Measurements from ENCODE around the gene ORM1.
"Not testable (repeated sequence)": the region's sequence is repeated elsewhere in the genome, so short reads cannot be mapped to it uniquely, and the experiment has no call there.

ORM1 gene

GRCh38 chr9:114322831-114323531 is at the start of gene ORM1:
ORM1 (plus strand) TSS chr9:114323098; CDS start chr9:114323134, 36 bp downstream.
- in situ Hi-C loops (cut with MboI; ENCODE audit: low sequenced_read_pairs) = not testable (repeated sequence)

- in situ Hi-C loops (cut with MboI; ENCODE audit: low sequenced_read_pairs) = no loop called here
These were observed 49.4 kb upstream of the ORM1 start for GRCh38 chr9:114273461-114273881.

- in situ Hi-C loops (cut with MboI; ENCODE audit: low sequenced_read_pairs) = no loop called here
These were observed 48.7 kb upstream of the ORM1 start for GRCh38 chr9:114274217-114274616.

- in situ Hi-C loops (cut with MboI; ENCODE audit: low sequenced_read_pairs) = loop anchor here (25.0 kb wide), 1 partner anchor 188 kb away; the partner anchor contains the start of genes AMBP and KIF12
These were observed 47.5 kb upstream of the ORM1 start for GRCh38 chr9:114275246-114276004.

- in situ Hi-C loops (cut with MboI; ENCODE audit: low sequenced_read_pairs) = loop anchor here (25.0 kb wide), 1 partner anchor 190 kb away; the partner anchor contains the start of genes AMBP and KIF12
These were observed 45.7 kb upstream of the ORM1 start for GRCh38 chr9:114276908-114277821.

GRCh38 chr9:114278356-114278755 is 44.5 kb upstream of the ORM1 start:
- in situ Hi-C loops (cut with MboI; ENCODE audit: low sequenced_read_pairs) = loop anchor here (25.0 kb wide), 1 partner anchor 191 kb away; the partner anchor contains the start of genes AMBP and KIF12

GRCh38 chr9:114278881-114279570 is 43.9 kb upstream of the ORM1 start:
- in situ Hi-C loops (cut with MboI; ENCODE audit: low sequenced_read_pairs) = loop anchor here (25.0 kb wide), 1 partner anchor 192 kb away; the partner anchor contains the start of genes AMBP and KIF12

GRCh38 chr9:114279693-114280092 is 43.2 kb upstream of the ORM1 start:
- in situ Hi-C loops (cut with MboI; ENCODE audit: low sequenced_read_pairs) = loop anchor here (25.0 kb wide), 1 partner anchor 192 kb away; the partner anchor contains the start of genes AMBP and KIF12

- in situ Hi-C loops (cut with MboI; ENCODE audit: low sequenced_read_pairs) = loop anchor here (25.0 kb wide), 1 partner anchor 194 kb away; the partner anchor contains the start of genes AMBP and KIF12
These were observed 42.0 kb upstream of the ORM1 start for GRCh38 chr9:114280636-114281472.

- in situ Hi-C loops (cut with MboI; ENCODE audit: low sequenced_read_pairs) = loop anchor here (25.0 kb wide), 1 partner anchor 194 kb away; the partner anchor contains the start of genes AMBP and KIF12
These were observed 41.3 kb upstream of the ORM1 start for GRCh38 chr9:114281473-114282103.

- in situ Hi-C loops (cut with MboI; ENCODE audit: low sequenced_read_pairs) = loop anchor here (25.0 kb wide), 1 partner anchor 195 kb away; the partner anchor contains the start of genes AMBP and KIF12
These were observed 40.8 kb upstream of the ORM1 start for GRCh38 chr9:114282104-114282485.

GRCh38 chr9:114282507-114282906 is 40.4 kb upstream of the ORM1 start:
- in situ Hi-C loops (cut with MboI; ENCODE audit: low sequenced_read_pairs) = loop anchor here (25.0 kb wide), 1 partner anchor 195 kb away; the partner anchor contains the start of genes AMBP and KIF12

- in situ Hi-C loops (cut with MboI; ENCODE audit: low sequenced_read_pairs) = loop anchor here (25.0 kb wide), 1 partner anchor 196 kb away; the partner anchor contains the start of genes AMBP and KIF12
These were observed 40.0 kb upstream of the ORM1 start for GRCh38 chr9:114282926-114283325.

GRCh38 chr9:114283551-114284111 is 39.3 kb upstream of the ORM1 start:
- in situ Hi-C loops (cut with MboI; ENCODE audit: low sequenced_read_pairs) = loop anchor here (25.0 kb wide), 1 partner anchor 196 kb away; the partner anchor contains the start of genes AMBP and KIF12

- in situ Hi-C loops (cut with MboI; ENCODE audit: low sequenced_read_pairs) = loop anchor here (25.0 kb wide), 1 partner anchor 197 kb away; the partner anchor contains the start of genes AMBP and KIF12
These were observed 38.4 kb upstream of the ORM1 start for GRCh38 chr9:114284316-114285060.

- in situ Hi-C loops (cut with MboI; ENCODE audit: low sequenced_read_pairs) = loop anchor here (25.0 kb wide), 1 partner anchor 198 kb away; the partner anchor contains the start of genes AMBP and KIF12
These were observed 37.6 kb upstream of the ORM1 start for GRCh38 chr9:114285166-114285867.
